Large intestine (tissue), 3 donors: Measurements from ENCODE around the gene NMT1. TPM values are rescaled to one million over a fixed set of nuclear protein-coding genes. Genes with fewer than 3 reads are reported as not detected.
A peak's percentile ranks its signal among the peaks of the same experiment; 100 is the strongest.

Source experiments
- DNase-seq, 2 donors: peaks; one replicate each; pipeline versions ENCODE4 v3.0.0 to v3.0.0-alpha.2; 2013
- H3K27ac ChIP-seq: one replicate; pipeline ENCODE4 v1.5.1; 2013; ENCODE audit warnings: low read length
- H3K27me3 ChIP-seq: 2 replicates; pipeline ENCODE4 v1.6.1; 2013; ENCODE audit warnings: low read length; ENCODE audit not compliant: control insufficient read depth, insufficient read depth
- H3K36me3 ChIP-seq: 2 replicates; pipeline ENCODE4 v1.6.1; 2013; ENCODE audit warnings: low read length; ENCODE audit not compliant: control insufficient read depth, insufficient read depth
- H3K4me1 ChIP-seq: one replicate; pipeline ENCODE4 v1.6.1; 2013; ENCODE audit warnings: low read length; ENCODE audit not compliant: control insufficient read depth, insufficient read depth
- H3K4me3 ChIP-seq: one replicate; pipeline ENCODE4 v1.5.1; 2013; ENCODE audit warnings: low read length
- H3K9me3 ChIP-seq: one replicate; pipeline ENCODE4 v1.6.1; 2013; ENCODE audit warnings: mild to moderate bottlenecking, low read depth, low read length, moderate library complexity; ENCODE audit not compliant: control insufficient read depth
- WGBS: methylation state at CpG from one replicate; pipeline ENCODE4 v1.1.5; 2013; ENCODE audit warnings: low lambda C conversion rate; ENCODE audit not compliant: insufficient coverage; 5-methylcytosine and 5-hydroxymethylcytosine counted together
- polyA plus RNA-seq: library from polyadenylated mRNA; unstranded; fragments of 120-200 nt; gene quantifications from one replicate; pipeline ENCODE4 v1.2.1, GENCODE V29; 2013

Gene NMT1
- polyA plus RNA-seq, 1 donor, result 51.0 TPM

DNA sequence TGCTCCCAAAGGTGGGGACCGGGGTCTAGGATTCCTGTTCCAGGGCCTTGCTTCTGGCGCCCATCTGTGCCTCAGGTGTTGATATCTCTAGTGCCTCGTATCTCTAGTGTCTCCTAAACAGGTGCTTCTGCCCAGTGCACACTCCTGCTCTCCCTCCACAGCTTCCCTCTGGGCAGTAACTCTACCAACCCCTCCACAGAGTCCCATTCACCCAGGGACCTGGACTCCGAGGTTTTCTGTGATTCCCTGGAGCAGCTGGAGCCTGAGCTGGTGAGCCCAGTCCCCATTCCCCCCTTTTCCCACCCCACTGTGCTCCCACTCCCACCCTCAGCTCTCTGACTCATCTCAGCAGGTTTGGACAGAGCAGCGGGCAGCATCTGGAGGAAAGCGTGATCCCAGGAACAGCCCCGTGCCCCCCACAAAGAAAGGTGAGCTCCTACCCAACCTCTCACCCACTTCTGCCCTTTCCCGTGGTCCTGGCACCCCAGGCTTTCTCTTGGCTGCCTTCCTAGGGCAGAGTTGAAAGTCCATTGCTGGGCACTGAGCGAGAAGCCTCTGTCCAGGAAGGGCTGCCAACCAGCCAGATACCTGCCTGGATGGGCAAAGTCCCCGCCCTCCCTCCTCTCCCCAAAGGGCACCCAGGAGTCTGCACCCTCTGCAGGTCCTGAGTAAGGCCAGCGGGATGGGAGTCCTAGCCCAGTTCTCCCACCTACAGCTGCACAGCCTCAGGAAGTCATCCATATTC is 76.6 kb downstream of the NMT1 start:
- WGBS, result no CpG with 5 or more reads among the region's 11 CpGs
- Histone ChIP-seq H3K36me3 (peaks cover 4% of the 10 kb centered on the region), H3K27me3 (no peaks in the 10 kb centered on the region), H3K27ac (no peak overlapping the region), H3K4me3 (no peak overlapping the region), H3K9me3 (peaks cover 7% of the 10 kb centered on the region), H3K4me1 (peaks cover 12% of the 10 kb centered on the region)
- no peak for DNase-seq

GRCh38 chr17:45138911-45139532 is 77.9 kb downstream of the NMT1 start:
- no peaks in the 10 kb centered on the region for H3K27me3 ChIP-seq
- no peaks in the 10 kb centered on the region for H3K9me3 ChIP-seq
- no peak for DNase-seq
- H3K27ac ChIP-seq, result no peak overlapping the region
- no CpG with 5 or more reads among the region's 14 CpGs for WGBS
- peaks cover 4% of the 10 kb centered on the region for H3K36me3 ChIP-seq
- peaks cover 18% of the 10 kb centered on the region for H3K4me1 ChIP-seq
- H3K4me3 ChIP-seq, result no peak overlapping the region

GRCh38 chr17:45139533-45139920 is 78.4 kb downstream of the NMT1 start:
- no CpG with 5 or more reads among the region's 4 CpGs for WGBS
- DNase-seq, result no peak
- Histone ChIP-seq H3K4me1 (peaks cover 21% of the 10 kb centered on the region), H3K9me3 (no peaks in the 10 kb centered on the region), H3K27me3 (no peaks in the 10 kb centered on the region), H3K4me3 (no peak overlapping the region), H3K27ac (no peak overlapping the region), H3K36me3 (peaks cover 4% of the 10 kb centered on the region)

- Histone ChIP-seq H3K27me3 (no peaks in the 10 kb centered on the region), H3K9me3 (no peaks in the 10 kb centered on the region), H3K4me3 (no peak overlapping the region), H3K36me3 (peaks cover under 1% of the 10 kb centered on the region), H3K27ac (peak overlapping the region; percentile 75), H3K4me1 (peaks cover 29% of the 10 kb centered on the region)
- WGBS, result 100% methylated on average over 1 of the region's 13 CpGs
- no peak for DNase-seq
Measured at GRCh38 chr17:45143094-45143670, 82.1 kb downstream of the NMT1 start.

GRCh38 chr17:45143767-45144198 is 82.7 kb downstream of the NMT1 start:
- peaks cover 29% of the 10 kb centered on the region for H3K4me1 ChIP-seq
- no peaks in the 10 kb centered on the region for H3K27me3 ChIP-seq
- WGBS, result no CpG with 5 or more reads among the region's 21 CpGs
- peak overlapping the region; percentile 47 for H3K4me3 ChIP-seq
- H3K9me3 ChIP-seq, result no peaks in the 10 kb centered on the region
- peak in 1 of 2 donors; percentile 61 for DNase-seq
- peak overlapping the region; percentile 75 for H3K27ac ChIP-seq
- no peaks in the 10 kb centered on the region for H3K36me3 ChIP-seq

GRCh38 chr17:45144199-45145034 is 83.3 kb downstream of the NMT1 start:
- H3K4me3 ChIP-seq, result peak overlapping the region; percentile 47
- no CpG with 5 or more reads among the region's 71 CpGs for WGBS
- H3K27ac ChIP-seq, result peak overlapping the region; percentile 75
- no peaks in the 10 kb centered on the region for H3K27me3 ChIP-seq
- H3K9me3 ChIP-seq, result no peaks in the 10 kb centered on the region
- peak in 1 of 2 donors; percentile 74 for DNase-seq
- no peaks in the 10 kb centered on the region for H3K36me3 ChIP-seq
- H3K4me1 ChIP-seq, result peaks cover 29% of the 10 kb centered on the region

GRCh38 chr17:45145035-45145389 is 83.9 kb downstream of the NMT1 start:
- WGBS, result no CpG with 5 or more reads among the region's 8 CpGs
- peaks cover 29% of the 10 kb centered on the region for H3K4me1 ChIP-seq
- peak in 1 of 2 donors; percentile 18 for DNase-seq
- no peaks in the 10 kb centered on the region for H3K9me3 ChIP-seq
- H3K27ac ChIP-seq, result peak overlapping the region; percentile 69
- H3K4me3 ChIP-seq, result peak overlapping the region; percentile 47
- no peaks in the 10 kb centered on the region for H3K27me3 ChIP-seq
- no peaks in the 10 kb centered on the region for H3K36me3 ChIP-seq

- Histone ChIP-seq H3K36me3 (no peaks in the 10 kb centered on the region), H3K27me3 (no peaks in the 10 kb centered on the region), H3K9me3 (no peaks in the 10 kb centered on the region), H3K27ac (peak overlapping the region; percentile 92), H3K4me1 (peaks cover 34% of the 10 kb centered on the region), H3K4me3 (no peak overlapping the region)
- no CpG with 5 or more reads among the region's 10 CpGs for WGBS
- peak in 1 of 2 donors; percentile 12 for DNase-seq
Measured at GRCh38 chr17:45146166-45146565, 85.0 kb downstream of the NMT1 start.

DNA sequence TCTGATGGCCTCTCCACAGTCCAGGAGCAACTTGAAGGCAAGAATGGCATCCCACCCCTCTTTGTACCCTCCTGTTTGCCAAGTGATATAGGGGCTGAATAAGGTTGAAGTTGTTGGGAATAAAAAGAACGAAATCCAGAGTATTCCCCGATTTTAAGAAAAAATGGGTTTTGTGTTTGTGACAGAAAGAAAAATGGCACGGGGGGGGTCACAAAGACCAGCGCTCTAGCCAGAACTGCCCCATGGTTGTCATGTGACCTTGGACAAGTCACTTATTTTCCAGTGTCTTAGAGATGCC is 85.4 kb downstream of the NMT1 start:
- peak overlapping the region; percentile 62 for H3K4me3 ChIP-seq
- no peaks in the 10 kb centered on the region for H3K27me3 ChIP-seq
- no peaks in the 10 kb centered on the region for H3K36me3 ChIP-seq
- DNase-seq, result no peak
- H3K4me1 ChIP-seq, result peaks cover 38% of the 10 kb centered on the region
- WGBS, result 100% methylated on average over 1 of the region's 4 CpGs
- no peaks in the 10 kb centered on the region for H3K9me3 ChIP-seq
- peak overlapping the region; percentile 92 for H3K27ac ChIP-seq

GRCh38 chr17:45146890-45147580 is 85.9 kb downstream of the NMT1 start:
- H3K4me3 ChIP-seq, result peak overlapping the region; percentile 62
- no peaks in the 10 kb centered on the region for H3K27me3 ChIP-seq
- peaks cover 42% of the 10 kb centered on the region for H3K4me1 ChIP-seq
- WGBS, result no CpG with 5 or more reads among the region's 29 CpGs
- H3K9me3 ChIP-seq, result no peaks in the 10 kb centered on the region
- H3K27ac ChIP-seq, result peak overlapping the region; percentile 92
- DNase-seq, result peak; percentile 91 to 93
- no peaks in the 10 kb centered on the region for H3K36me3 ChIP-seq
